Activated CD8-positive, alpha-beta memory T cell treated with anti-CD3 and anti-CD28 coated beads, Interleukin-2, amount 50 U/mL, for 24 hours (primary cell): ENCODE results near the gene LPA.
A peak's percentile ranks its signal among the peaks of the same experiment; 100 is the strongest.
"Not testable (repeated sequence)": the region's sequence is repeated elsewhere in the genome, so short reads cannot be mapped to it uniquely, and the experiment has no call there.

Experiments used
- DNase-seq: peaks from one replicate; pipeline ENCODE4 v3.0.0-alpha.2; 2020; ENCODE audit errors: extremely low read depth

The LPA gene

DNA sequence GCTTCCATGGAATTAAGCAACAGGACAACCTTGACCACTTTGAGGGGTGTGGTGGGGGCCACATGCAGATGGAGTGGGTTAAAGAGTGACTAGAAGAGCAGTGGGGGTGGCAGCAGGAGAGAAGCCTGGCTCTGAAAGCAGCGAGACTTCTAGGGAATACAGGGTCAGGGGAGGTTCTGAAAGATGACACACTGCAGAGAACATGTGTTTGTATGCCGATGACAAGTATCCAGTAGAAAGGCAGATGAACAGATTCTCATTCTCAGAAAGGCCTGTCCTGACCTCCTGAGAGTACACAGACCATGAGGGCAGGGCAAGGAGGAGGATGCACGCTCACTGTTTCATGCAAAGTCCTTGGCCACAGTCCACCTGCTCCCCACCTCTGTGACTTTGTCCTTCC lies 2.9 kb downstream of the LPA start:
- DNase-seq: no peak

- no peak for DNase-seq
Measured at GRCh38 chr6:160659562-160659961, 4.5 kb downstream of the LPA start.

DNA sequence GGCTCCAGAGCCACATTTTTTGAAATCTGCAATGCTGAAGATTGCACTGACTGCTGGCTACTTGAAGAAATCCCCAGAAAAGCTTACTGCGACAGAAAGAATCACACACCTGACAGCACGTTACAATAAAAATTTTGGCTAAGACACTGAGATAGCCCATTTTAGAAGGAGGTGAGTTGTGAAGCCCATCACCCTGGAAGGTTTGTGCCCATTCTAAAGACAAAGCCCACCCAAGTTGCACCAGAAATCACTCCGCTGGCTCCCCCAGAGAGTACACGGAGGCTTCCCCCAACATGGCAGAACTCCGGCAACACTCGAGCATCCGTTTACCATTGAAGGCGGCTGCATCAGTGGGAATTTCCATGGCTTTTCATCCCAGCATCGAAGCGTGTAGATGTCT lies 29.4 kb downstream of the LPA start:
- no peak for DNase-seq

DNA sequence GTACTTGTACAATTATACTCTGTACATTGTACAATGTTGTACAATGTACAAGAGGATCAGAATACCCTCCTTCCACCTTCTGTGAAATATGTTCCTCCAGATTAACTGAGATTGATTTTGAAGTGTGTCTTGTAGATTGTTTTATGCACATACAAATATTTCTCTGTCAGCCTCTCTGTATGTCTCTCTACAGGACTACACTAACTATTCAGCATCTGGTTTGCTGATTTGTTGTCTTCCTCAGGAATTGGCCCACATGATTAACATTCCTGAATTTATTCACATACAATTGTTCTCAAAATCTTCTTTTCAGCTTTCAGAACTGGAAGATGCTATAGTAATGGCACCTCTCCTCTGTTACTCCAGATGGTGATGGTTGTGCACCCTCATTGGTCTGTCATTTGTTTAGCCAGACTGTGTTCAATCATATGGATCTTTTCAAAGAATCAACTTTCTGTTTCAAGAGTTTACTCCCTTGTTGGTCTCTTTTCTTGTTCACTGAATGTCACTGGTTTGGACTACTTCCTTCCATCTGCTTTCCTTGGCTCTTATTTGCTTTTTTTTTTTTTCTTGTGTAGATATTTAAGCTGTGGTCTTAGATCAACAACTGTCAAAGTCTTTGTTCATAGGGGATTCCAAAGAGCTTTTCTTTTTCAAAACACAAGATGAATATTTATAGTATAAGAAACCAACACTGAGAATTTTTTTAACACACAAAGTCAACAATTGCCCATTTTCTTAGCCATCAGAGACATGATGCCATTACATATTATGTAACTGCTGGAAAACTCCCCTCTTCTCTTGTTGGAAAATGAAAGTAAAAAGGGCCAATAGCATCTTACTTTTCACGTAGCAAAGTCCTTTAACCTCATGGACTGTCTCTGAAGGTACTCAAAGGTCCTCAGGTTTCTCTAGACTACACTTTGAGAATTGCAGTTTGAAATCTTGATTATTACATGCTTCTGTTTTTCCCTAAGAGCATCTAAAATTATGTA lies 67.9 kb downstream of the LPA start:
- no peak for DNase-seq

GRCh38 chr6:160595297-160595696 lies 68.8 kb downstream of the LPA start:
- not testable (repeated sequence) for DNase-seq

- DNase-seq: no peak
Measured at GRCh38 chr6:160586374-160586773, 77.7 kb downstream of the LPA start.

DNA sequence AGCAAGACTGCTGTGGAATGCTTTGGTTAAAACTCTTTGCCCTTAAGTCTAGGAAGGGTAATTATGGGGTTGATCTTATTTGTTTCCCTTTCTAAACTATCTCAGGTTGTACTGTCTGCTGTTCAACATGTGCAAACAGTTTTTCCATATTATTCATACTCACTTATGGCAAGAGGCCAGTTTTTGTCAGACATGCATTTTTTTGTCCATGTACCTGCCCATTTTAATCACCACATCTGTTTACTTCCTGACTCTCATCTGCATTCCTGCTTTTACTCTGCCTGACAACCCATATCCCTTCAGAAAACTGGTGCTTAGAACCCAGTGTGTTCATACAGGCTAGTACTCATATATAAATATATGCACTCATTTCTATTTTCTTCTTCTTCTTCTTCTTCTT lies 80.3 kb downstream of the LPA start:
- no peak for DNase-seq

DNA sequence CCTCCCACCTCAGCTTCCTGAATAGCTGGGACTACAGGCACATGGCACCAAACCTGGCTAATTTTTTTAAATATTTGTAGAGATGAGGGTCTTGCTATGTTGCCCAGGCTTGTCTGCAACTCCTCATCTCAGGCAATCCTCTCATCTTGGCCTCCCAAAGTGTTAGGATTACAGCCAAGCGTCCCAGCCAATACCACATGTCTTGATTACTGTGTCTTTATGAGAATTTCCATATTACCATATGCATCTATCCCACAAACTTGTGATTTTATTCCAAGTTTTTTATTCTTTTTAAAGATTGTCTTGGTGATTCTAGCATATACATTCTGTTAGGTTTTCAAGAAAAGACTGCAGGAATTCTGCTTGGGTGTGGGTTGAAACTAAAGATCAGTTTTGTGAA lies 82.7 kb downstream of the LPA start:
- DNase-seq: no peak

DNA sequence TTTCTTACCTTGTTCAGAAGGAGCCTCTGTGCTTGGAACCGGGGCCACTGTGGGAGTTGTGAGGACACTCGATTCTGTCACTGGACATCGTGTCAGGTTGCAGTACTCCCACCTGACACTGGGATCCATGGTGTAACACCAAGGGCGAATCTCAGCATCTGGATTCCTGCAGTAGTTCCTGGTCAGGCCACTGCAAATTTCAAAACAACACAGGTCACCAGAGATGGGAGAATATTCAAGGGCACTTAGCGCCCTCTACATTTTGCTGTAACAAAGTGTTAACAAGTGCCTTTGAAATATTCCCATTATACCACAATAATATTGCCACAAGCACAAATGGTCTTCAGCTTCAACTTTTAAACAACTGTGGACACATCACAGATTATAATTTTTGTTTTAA lies 85.6 kb downstream of the LPA start:
- not testable (repeated sequence) for DNase-seq

DNA sequence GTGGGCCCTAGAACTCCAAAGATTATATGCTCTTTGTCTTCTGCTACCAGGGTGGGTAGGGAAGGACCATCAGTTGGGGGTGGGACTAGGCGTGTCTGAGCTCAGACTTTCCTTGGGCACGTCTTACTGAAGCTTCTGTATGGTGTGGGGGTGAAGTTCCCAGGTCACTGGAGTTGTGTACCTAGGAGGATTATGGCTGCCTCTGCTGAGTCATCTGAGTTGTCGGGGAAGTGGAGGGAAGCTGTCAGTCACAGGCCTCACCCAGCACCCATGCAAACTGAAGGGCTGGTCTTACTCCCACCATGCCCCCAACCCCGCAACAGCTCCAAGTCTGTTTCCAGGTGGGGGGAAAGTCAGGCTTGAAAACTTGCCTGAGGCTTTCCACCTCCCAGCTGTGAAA lies 90.1 kb downstream of the LPA start:
- no peak for DNase-seq

DNA sequence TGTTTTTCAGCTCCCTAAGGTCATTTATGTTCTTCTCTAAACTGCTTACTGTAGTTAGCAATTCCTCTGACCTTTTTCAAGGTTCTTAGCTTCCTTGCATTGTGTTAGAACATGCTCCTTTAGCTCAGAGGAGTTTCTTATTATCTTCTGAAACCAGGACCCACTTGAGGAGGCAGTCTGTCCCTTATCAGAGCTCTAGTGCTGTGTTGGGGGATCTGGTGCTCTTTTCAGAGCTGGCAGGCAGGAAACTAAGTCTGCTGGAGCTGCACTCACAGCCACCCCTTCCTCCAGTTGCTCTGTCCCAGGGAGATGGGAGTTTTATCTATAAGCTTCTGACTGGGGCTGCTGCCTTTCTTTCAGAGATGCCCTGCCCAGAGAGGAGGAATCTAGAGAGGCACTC lies 92.9 kb downstream of the LPA start:
- DNase-seq: not testable (repeated sequence)

GRCh38 chr6:160544802-160545201 lies 119.3 kb downstream of the LPA start:
- DNase-seq: no peak

DNA sequence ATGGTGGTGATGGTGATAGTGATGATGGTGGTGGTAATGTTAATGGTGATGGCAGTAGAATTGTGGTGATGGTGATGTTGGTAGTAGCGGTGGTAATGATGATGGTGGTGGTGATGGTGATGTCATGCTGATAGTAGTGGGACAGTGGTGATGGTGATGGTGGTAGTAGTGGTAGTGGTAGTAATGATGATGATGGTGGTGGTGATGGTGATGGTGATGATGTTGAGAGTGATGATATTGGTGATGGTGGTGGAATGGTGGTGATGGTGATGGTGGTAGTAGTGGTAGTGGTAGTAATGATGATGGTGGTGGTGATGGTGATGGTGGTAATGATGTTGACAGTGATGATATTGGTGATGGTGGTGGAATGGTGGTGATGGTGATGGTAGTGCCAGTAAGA lies 128.8 kb downstream of the LPA start:
- DNase-seq: no peak

- DNase-seq: peak; percentile 20
Measured at GRCh38 chr6:160534050-160534696, 129.9 kb downstream of the LPA start.

- no peak for DNase-seq
Measured at GRCh38 chr6:160532315-160532714, 131.8 kb downstream of the LPA start.

- DNase-seq: no peak
Measured at GRCh38 chr6:160531826-160532225, 132.2 kb downstream of the LPA start.

DNA sequence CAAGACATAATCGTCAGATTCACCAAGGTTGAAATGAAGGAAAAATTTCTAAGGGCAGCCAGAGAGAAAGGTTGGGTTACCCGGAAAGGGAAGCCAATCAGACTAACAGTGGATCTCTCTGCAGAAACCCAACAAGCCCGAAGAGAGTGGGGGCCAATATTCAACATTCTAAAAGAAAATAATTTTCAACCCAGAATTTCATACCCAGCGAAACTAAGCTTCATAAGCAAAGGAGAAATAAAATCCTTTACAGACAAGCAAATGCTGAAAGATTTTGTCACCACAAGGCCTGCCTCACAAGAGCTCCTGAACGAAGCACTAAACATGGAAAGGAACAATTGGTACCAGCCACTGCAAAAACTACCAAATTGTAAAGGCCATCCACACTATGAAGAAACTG lies 134.6 kb downstream of the LPA start:
- not testable (repeated sequence) for DNase-seq

DNA sequence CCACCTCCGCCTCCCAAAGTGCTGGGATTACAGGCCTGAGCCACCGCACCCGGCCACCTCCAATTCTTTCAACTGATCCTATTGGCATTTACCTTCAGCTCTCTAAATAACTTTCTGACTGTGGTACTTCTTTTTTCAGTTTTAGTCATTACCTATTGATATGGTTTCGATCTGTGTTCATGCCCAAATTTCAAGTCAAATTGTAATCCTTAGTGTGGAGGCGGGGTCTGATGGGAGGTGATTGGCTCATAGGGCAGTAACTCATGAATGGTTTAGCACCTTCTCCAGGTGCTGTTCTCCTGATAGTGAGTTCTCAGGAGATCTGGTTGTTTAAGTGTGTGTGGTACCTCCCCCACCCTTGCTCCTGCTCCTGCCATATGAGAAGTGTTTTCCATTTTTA lies 140.9 kb downstream of the LPA start:
- DNase-seq: no peak

DNA sequence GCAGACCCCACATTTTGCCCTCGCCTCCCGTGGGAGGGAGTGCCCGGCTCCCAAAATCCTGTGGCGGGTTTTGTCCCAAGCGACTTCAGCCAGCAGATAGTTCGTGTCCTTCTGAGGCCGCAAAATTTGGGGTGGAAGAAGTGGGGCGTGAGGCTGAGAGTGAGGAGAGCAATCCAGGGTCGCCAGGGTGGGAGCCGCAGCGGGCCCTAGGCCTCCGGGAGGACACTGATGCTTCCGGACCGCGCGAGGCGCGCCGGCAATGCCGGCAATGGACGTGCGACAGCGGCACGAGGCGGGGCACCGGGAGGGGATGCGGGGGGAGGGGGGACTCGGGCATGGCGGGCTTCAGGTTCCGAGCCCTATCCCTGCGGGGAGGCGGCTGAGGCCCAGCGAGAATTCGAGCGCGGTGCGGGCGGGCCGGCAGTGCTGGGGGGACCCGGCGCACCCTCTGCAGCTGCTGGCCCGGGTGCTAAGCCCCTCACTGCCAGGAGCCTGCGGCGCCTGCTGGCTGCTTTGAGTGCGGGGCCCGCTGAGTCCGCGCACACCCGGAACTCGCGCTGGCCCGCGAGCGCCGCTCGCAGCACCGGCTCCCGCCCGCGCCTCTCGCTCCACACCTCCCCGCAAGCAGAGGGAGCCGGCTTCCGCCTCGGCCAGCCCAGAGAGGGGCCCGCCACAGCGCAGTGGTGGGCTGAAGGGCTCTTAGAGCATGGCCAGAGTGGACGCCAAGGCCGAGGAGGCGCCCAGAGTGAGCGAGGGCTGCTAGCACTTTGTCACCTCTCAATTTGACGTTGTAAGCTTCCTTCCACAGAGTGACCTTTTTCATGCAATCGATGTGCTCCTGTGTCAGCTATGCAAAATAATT lies 143.8 kb downstream of the LPA start:
- peak; percentile 12 for DNase-seq

DNA sequence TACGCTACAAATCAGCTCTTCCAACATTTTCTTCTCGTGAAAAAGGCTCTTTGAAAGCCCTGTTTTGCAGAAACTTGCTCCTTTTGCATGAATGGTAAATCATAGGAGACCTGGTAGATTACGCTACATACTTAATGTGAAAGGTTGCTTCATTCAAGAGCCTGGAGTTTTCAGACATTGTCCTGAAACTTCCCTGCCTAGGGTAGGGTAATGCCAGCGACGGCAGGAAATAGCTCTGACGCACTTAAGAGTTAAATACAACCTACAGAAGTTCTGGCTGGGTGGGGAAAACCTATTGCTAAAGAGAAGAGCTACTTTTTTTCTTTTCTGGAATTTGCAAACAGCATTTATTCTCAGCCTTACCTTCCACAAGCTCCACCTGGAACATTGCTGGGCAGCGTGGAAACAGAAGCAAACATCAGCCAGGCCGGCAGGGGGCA lies 144.5 kb downstream of the LPA start:
- peak; percentile 55 for DNase-seq

DNA sequence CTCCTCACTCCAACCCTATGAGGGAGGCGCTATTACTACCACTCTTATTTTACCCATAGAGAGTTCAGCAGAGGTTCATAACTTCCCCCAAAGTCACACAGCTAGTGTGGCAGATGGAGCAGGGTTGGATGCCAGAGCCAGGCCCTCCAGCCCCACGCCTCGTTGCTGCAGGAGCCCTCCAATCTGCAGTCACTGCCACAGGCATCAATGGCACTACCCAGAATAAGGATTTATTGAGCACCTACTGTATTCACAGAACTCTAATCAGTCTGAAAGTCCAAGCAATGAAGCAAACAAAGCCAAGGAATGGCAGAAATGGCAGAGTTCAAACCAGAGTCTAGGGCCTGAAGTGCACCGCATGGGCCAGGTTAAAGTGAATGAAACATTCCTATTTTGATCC lies 144.9 kb downstream of the LPA start:
- no peak for DNase-seq

DNA sequence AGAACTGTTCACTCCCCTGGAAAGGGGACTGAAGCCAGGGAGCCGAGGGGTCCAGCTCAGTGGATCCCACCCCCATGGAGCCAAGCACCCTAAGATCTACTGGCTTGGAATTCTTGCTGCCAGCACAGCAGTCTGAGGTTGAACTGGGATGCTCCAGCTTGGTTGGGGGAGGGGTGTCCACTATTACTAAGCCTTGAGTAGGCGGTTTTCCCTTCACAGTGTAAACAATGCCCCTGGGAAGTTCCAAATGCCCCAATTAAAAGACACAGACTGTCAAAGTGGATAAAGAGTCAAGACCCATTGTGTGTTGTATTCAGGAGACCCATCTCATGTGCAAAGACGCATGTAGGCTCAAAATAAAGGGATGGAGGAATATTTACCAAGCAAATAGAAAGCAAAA lies 150.2 kb downstream of the LPA start:
- no peak for DNase-seq
